Rectal smooth muscle tissue (tissue), 1 donor: ENCODE results near the gene ACTG1.

ENCODE experiments used
- H3K27ac ChIP-seq: one replicate; pipeline ENCODE4 v1.7.0; 2013; ENCODE audit warnings: low read depth, low read length, inconsistent platforms
- H3K27me3 ChIP-seq: one replicate; pipeline ENCODE4 v1.7.0; 2013; ENCODE audit warnings: low read length; ENCODE audit not compliant: control insufficient read depth, insufficient read depth
- H3K36me3 ChIP-seq: one replicate; pipeline ENCODE4 v1.7.0; 2013; ENCODE audit warnings: low read length; ENCODE audit not compliant: control insufficient read depth, insufficient read depth
- H3K4me1 ChIP-seq: one replicate; pipeline ENCODE4 v1.7.0; 2013; ENCODE audit warnings: low read length; ENCODE audit not compliant: control insufficient read depth, insufficient read depth
- H3K4me3 ChIP-seq: one replicate; pipeline ENCODE4 v1.7.0; 2013; ENCODE audit warnings: low read length
- H3K9ac ChIP-seq: one replicate; pipeline ENCODE4 v1.7.0; 2013; ENCODE audit warnings: low read length

The ACTG1 gene

GRCh38 chr17:81517009-81517338 is 4.4 kb upstream of the ACTG1 start:
- Histone ChIP-seq H3K4me3 (peak overlapping the region; percentile 74), H3K4me1 (peaks cover 23% of the 10 kb centered on the region), H3K9ac (no peak overlapping the region), H3K27ac (peak overlapping the region; percentile 100), H3K27me3 (no peaks in the 10 kb centered on the region), H3K36me3 (peaks cover 3% of the 10 kb centered on the region)

GRCh38 chr17:81516439-81516838 is 3.8 kb upstream of the ACTG1 start:
- H3K36me3 ChIP-seq, result peaks cover 8% of the 10 kb centered on the region
- no peaks in the 10 kb centered on the region for H3K27me3 ChIP-seq
- H3K4me3 ChIP-seq, result peak overlapping the region; percentile 74
- no peak overlapping the region for H3K9ac ChIP-seq
- H3K4me1 ChIP-seq, result peaks cover 23% of the 10 kb centered on the region
- H3K27ac ChIP-seq, result peak overlapping the region; percentile 100

DNA sequence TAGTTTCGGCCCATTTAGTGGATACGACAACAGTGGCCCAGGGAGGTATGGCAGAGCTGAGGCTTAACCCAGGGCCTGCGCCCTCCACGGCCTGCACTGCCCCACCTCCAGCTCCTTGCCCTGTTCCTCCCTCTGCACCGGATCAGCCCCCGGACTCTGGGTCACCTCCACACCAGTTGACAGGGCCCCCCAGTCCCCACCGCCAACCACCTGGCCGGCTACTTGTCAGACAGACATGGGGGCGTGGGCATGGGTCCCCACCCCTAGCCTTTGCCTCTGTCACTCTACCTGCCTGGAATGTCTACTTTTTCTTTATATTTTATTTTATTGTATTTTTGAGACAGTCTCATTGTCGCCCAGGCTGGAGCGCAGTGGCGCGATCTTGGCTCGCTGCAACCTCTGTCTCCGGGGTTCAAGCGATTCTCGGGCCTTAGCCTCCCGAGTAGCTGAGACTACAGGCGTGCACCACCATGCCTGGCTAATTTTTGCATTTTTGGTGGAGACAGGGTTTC is 3.0 kb upstream of the ACTG1 start:
- Histone ChIP-seq H3K4me1 (peaks cover 23% of the 10 kb centered on the region), H3K9ac (peak overlapping the region; percentile 94), H3K27me3 (no peaks in the 10 kb centered on the region), H3K4me3 (peak overlapping the region; percentile 74), H3K27ac (peak overlapping the region; percentile 100), H3K36me3 (peaks cover 17% of the 10 kb centered on the region)

GRCh38 chr17:81514739-81515529 is 2.3 kb upstream of the ACTG1 start:
- H3K27me3 ChIP-seq, result no peaks in the 10 kb centered on the region
- H3K27ac ChIP-seq, result peak overlapping the region; percentile 100
- H3K4me3 ChIP-seq, result peak overlapping the region; percentile 74
- H3K36me3 ChIP-seq, result peaks cover 23% of the 10 kb centered on the region
- peak overlapping the region; percentile 94 for H3K9ac ChIP-seq
- peaks cover 23% of the 10 kb centered on the region for H3K4me1 ChIP-seq

DNA sequence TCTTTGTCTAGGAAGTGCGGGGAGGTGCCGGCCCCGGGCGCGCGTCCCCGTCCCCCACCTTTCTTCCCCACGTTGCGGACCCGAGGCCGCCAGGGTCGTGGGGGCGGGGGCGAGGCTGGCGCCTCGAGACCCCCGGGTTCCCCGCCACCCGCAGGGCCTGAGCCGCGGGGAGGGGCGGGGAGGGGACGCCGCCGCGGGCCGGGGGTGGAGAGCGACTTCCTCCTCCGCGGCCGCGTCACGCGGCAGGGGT is 1.8 kb upstream of the ACTG1 start:
- Histone ChIP-seq H3K36me3 (peaks cover 27% of the 10 kb centered on the region), H3K9ac (peak overlapping the region; percentile 99), H3K4me3 (peak overlapping the region; percentile 74), H3K27me3 (no peaks in the 10 kb centered on the region), H3K4me1 (peaks cover 20% of the 10 kb centered on the region), H3K27ac (peak overlapping the region; percentile 100)

DNA sequence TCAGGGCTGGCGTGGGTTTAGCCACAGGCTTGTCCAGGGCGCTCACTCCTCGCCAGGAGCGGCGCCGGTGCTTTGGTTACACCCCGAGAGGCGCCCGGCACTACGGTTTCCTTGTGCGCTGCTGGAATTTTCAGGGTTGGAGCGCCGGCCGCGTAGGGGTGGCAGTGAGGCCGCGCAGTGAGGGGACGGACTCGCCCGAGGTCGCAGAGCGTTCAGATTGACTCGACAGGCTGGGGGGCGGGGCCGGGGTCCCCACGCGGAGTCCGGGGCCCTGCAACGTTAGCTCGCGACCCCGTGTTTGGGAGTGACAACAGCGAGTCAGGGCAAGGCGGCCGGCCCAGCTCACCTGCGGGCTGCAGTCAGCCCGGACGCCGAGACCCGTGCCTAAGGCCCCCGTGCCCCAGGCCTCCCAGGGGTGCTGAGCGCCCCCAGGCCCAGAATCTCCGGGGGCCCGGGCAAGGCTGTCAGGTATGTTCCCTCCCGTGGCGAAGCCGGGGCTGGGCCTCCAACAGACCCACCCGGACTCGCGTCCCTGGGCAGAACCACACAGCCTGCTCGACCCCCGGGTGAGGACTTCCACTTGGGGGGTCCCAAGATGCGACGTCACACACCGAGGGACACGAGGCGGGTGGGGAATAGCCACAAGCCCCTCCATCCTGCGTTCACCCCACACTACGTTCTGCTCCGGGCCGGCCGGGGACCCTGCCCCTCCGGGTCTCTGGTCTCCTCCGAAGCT is 1.3 kb upstream of the ACTG1 start:
- Histone ChIP-seq H3K9ac (peak overlapping the region; percentile 99), H3K36me3 (peaks cover 32% of the 10 kb centered on the region), H3K4me3 (peak overlapping the region; percentile 74), H3K4me1 (peaks cover 16% of the 10 kb centered on the region), H3K27me3 (no peaks in the 10 kb centered on the region), H3K27ac (peak overlapping the region; percentile 100)

DNA sequence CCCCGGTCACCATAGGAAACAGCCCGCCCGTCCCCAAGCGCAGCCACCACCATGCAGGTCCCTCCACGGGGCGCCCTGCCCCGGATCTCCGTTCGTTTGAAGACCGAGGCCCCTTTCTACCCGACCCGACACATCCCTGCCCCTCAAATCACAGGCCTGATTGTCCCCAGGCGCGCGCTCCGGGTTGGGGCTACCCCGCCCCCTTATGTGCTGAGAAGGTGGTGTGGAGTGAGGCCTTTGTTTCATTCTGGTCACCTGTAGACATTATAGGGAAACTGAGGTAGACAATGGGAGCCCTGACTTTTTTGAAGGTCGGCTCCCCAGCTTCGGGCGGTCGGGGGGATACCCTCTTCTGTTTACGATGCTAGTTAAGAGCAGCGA is 763 bp upstream of the ACTG1 start:
- no peaks in the 10 kb centered on the region for H3K27me3 ChIP-seq
- H3K4me1 ChIP-seq, result peaks cover 19% of the 10 kb centered on the region
- H3K4me3 ChIP-seq, result peak overlapping the region; percentile 74
- peak overlapping the region; percentile 100 for H3K27ac ChIP-seq
- peak overlapping the region; percentile 99 for H3K9ac ChIP-seq
- H3K36me3 ChIP-seq, result peaks cover 36% of the 10 kb centered on the region

GRCh38 chr17:81511804-81512561 is 616 bp downstream of the ACTG1 start:
- Histone ChIP-seq H3K4me3 (peak overlapping the region; percentile 95), H3K4me1 (peaks cover 15% of the 10 kb centered on the region), H3K9ac (peak overlapping the region; percentile 96), H3K27me3 (no peaks in the 10 kb centered on the region), H3K27ac (peak overlapping the region; percentile 95), H3K36me3 (peaks cover 36% of the 10 kb centered on the region)

DNA sequence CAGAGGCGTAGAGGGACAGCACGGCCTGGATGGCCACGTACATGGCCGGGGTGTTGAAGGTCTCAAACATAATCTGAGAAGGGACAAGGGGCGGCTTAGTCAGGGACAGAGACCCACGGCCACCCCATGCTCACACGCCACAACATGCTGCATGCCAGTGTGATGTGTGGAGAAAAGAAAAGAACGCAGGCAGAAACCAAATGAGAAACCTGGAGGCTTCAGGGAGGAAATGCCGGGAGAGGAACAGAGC is 1.1 kb downstream of the ACTG1 start:
- peaks cover 36% of the 10 kb centered on the region for H3K36me3 ChIP-seq
- peak overlapping the region; percentile 95 for H3K27ac ChIP-seq

DNA sequence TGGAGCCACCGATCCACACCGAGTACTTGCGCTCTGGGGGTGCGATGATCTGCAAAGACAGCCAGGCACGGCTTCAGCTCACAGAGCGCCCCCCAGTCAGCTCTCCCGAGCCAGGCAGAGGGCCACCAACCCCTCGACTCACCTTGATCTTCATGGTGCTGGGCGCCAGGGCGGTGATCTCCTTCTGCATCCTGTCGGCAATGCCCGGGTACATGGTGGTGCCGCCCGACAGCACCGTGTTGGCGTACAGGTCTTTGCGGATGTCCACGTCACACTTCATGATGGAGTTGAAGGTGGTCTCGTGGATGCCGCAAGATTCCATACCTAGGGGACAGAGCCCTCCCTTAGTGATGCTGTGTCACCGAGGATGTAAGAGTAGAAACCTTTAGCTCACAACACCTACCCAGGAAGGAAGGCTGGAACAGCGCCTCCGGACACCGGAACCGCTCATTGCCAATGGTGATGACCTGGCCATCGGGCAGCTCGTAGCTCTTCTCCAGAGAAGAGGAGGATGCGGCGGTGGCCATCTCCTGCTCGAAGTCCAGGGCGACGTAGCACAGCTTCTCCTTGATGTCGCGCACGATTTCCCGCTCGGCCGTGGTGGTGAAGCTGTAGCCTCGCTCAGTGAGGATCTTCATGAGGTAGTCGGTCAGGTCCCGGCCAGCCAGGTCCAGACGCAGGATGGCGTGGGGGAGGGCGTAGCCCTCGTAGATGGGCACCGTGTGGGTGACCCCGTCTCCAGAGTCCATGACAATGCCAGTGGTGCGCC is 1.6 kb downstream of the ACTG1 start:
- H3K4me1 ChIP-seq, result peaks cover 5% of the 10 kb centered on the region
- H3K27me3 ChIP-seq, result no peaks in the 10 kb centered on the region
- peak overlapping the region; percentile 95 for H3K27ac ChIP-seq
- peak overlapping the region; percentile 96 for H3K9ac ChIP-seq
- H3K4me3 ChIP-seq, result peak overlapping the region; percentile 95
- H3K36me3 ChIP-seq, result peaks cover 36% of the 10 kb centered on the region

More for the DNA sequence above, 1.1 kb downstream of the ACTG1 start:
- Histone ChIP-seq H3K9ac (peak overlapping the region; percentile 96), H3K4me1 (peaks cover 10% of the 10 kb centered on the region), H3K27me3 (no peaks in the 10 kb centered on the region), H3K4me3 (peak overlapping the region; percentile 95)

DNA sequence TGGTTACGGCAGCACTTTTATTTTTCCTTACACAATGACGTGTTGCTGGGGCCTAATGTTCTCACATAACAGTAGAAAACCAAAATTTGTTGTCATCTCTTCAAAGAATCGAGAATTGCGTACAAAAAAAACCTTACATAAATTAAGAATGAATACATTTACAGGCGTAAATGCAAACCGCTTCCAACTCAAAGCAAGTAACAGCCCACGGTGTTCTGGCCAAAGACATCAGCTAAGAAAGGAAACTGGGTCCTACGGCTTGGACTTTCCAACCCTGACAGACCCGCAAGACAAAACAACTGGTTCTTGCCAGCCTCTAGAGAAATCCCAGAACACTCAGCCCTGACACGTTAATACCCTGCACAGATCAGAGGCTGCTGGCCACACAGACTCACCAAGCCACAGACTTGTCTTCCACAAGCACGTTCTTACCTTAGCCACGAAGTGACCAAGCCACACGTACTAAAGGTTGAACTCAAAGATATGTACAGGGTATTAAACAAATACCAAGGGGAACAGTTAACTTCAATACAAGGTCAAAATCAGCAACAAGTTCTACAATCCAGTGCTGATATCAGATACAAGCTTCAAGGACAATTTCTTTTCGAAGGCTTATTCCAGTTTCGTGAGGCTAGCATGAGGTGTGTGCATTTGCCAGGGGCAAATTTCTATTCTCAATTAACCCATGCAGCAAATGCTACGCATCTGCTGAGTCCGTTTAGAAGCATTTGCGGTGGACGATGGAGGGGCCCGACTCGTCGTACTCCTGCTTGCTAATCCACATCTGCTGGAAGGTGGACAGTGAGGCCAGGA is 2.4 kb downstream of the ACTG1 start:
- Histone ChIP-seq H3K27ac (peak overlapping the region; percentile 95), H3K4me3 (peak overlapping the region; percentile 95), H3K36me3 (peaks cover 36% of the 10 kb centered on the region), H3K4me1 (peaks cover 4% of the 10 kb centered on the region), H3K27me3 (no peaks in the 10 kb centered on the region), H3K9ac (peak overlapping the region; percentile 96)
